KOPT-K1 (cell line): ENCODE data around the gene MTARC1.

Experiments used
- H3K27ac ChIP-seq: fragments of 200-600 bp; sonication (generic); 2 replicates; pipeline ENCODE4 v1.5.1; 2016; ENCODE audit warnings: antibody characterized with exemption, mild to moderate bottlenecking, low read depth, low read length; ENCODE audit not compliant: poor library complexity, severe bottlenecking
- H3K36me3 ChIP-seq: fragments of 200-600 bp; sonication (generic); 2 replicates; pipeline ENCODE4 v1.5.1; 2017; ENCODE audit warnings: antibody characterized with exemption, mild to moderate bottlenecking, low read length, moderate library complexity; ENCODE audit not compliant: insufficient read depth
- H3K9me3 ChIP-seq: fragments of 200-600 bp; sonication (generic); 2 replicates; pipeline ENCODE4 v1.5.1; 2017; ENCODE audit warnings: antibody characterized with exemption, low read length, mild to moderate bottlenecking; ENCODE audit not compliant: insufficient read depth, poor library complexity, severe bottlenecking

Gene MTARC1

GRCh38 chr1:220826729-220827128 is 40.0 kb downstream of the MTARC1 start:
- Histone ChIP-seq H3K9me3 (no peaks in the 10 kb centered on the region), H3K36me3 (no peaks in the 10 kb centered on the region), H3K27ac (no peak overlapping the region)

- no peak overlapping the region for H3K27ac ChIP-seq
- no peaks in the 10 kb centered on the region for H3K9me3 ChIP-seq
- H3K36me3 ChIP-seq = no peaks in the 10 kb centered on the region
Observed at GRCh38 chr1:220827445-220828178, 40.9 kb downstream of the MTARC1 start.

- Histone ChIP-seq H3K36me3 (no peaks in the 10 kb centered on the region), H3K27ac (no peak overlapping the region), H3K9me3 (no peaks in the 10 kb centered on the region)
Observed at GRCh38 chr1:220828179-220828490, 41.4 kb downstream of the MTARC1 start.

GRCh38 chr1:220828950-220829586 is 42.4 kb downstream of the MTARC1 start:
- no peaks in the 10 kb centered on the region for H3K9me3 ChIP-seq
- no peaks in the 10 kb centered on the region for H3K36me3 ChIP-seq
- H3K27ac ChIP-seq = no peak overlapping the region

GRCh38 chr1:220833436-220833835 is 46.7 kb downstream of the MTARC1 start:
- Histone ChIP-seq H3K27ac (no peak overlapping the region), H3K9me3 (no peaks in the 10 kb centered on the region), H3K36me3 (no peaks in the 10 kb centered on the region)

- H3K27ac ChIP-seq = no peak overlapping the region
- H3K36me3 ChIP-seq = no peaks in the 10 kb centered on the region
- no peaks in the 10 kb centered on the region for H3K9me3 ChIP-seq
Observed at GRCh38 chr1:220834155-220834870, 47.6 kb downstream of the MTARC1 start.
